H1 (cell line): ENCODE results near the gene SMYD3. TPM values are rescaled to one million over a fixed set of nuclear protein-coding genes. Genes with fewer than 3 reads are reported as not detected.

Source experiments
- CTCF ChIA-PET: fragments of 300-600 bp; sonication (Branson Sonifier 250); formaldehyde crosslinking; loops from one replicate; lab custom pipeline; 2021; ENCODE audit not compliant: partially characterized antibody; lab: Charles Lee
- POLR2A ChIA-PET: fragments of 300-600 bp; sonication (Branson Sonifier 250); formaldehyde crosslinking; loops from one replicate; lab custom pipeline; 2021; ENCODE audit warnings: inconsistent platforms; ENCODE audit not compliant: partially characterized antibody; lab: Charles Lee
- DNase-seq, 2 experiments: peaks; one replicate each; pipeline versions ENCODE4 v3.0.0 to v3.0.0-alpha.2; 2010 to 2022; ENCODE audit warnings: low spot score in 2 of 2, low read depth in 1 of 2, mixed read lengths in 1 of 2
- FAIRE-seq: peaks from 2 replicates; lab custom pipeline; 2011; peaks lifted over from hg19 to GRCh38; lab: Jason Lieb, UNC
- H2AFZ ChIP-seq: 2 replicates; pipeline ENCODE4 v1.8.1; 2012; ENCODE audit warnings: low read length, inconsistent platforms
- H2AK5ac ChIP-seq: 2 replicates; pipeline ENCODE4 v1.6.1; 2013; ENCODE audit warnings: low read depth, low read length
- H2BK120ac ChIP-seq: replicated peaks from 2 replicates; pipeline ENCODE3; 2013; ENCODE audit warnings: low read depth, low read length, inconsistent platforms
- H2BK12ac ChIP-seq: 2 replicates; pipeline ENCODE4 v1.6.1; 2013; ENCODE audit warnings: low read depth, low read length
- H2BK15ac ChIP-seq: 2 replicates; pipeline ENCODE4 v1.6.1; 2013; ENCODE audit warnings: low read length
- H2BK20ac ChIP-seq: 2 replicates; pipeline ENCODE4 v1.6.1; 2013; ENCODE audit warnings: low read length
- H2BK5ac ChIP-seq: 2 replicates; pipeline ENCODE4 v1.6.1; 2013; ENCODE audit warnings: low read depth, low read length
- H3K14ac ChIP-seq: 2 replicates; pipeline ENCODE4 v1.6.1; 2013; ENCODE audit warnings: inconsistent platforms; ENCODE audit not compliant: insufficient read length
- H3K18ac ChIP-seq: 2 replicates; pipeline ENCODE4 v1.6.1; 2013; ENCODE audit warnings: low read length; ENCODE audit errors: extremely low read depth
- H3K23ac ChIP-seq: 2 replicates; pipeline ENCODE4 v1.6.1; 2013; ENCODE audit warnings: inconsistent platforms; ENCODE audit not compliant: insufficient read length
- H3K23me2 ChIP-seq: 2 replicates; pipeline ENCODE4 v1.6.1; 2013; ENCODE audit warnings: low read depth, low read length
- H3K27ac ChIP-seq: 2 replicates; pipeline ENCODE4 v1.6.1; 2011; ENCODE audit warnings: low read depth, low read length, inconsistent platforms
- H3K27me3 ChIP-seq, 4 experiments: replicated peaks in 1 of 4; 1 replicate in 1 of 4; 2 replicates in 3 of 4; pipeline versions ENCODE4 v1.6.1 to v1.8.1; 2011 to 2013; ENCODE audit warnings: low read length in 3 of 4, mild to moderate bottlenecking in 3 of 4, inconsistent platforms in 2 of 4, mixed read lengths in 2 of 4, moderate library complexity in 1 of 4; ENCODE audit not compliant: control insufficient read depth in 3 of 4, insufficient read depth in 3 of 4; ENCODE audit errors: extremely low read depth in 1 of 4
- H3K36me3 ChIP-seq, 4 experiments: 2 replicates each; pipeline versions ENCODE4 v1.6.1 to v1.8.1; 2011 to 2013; ENCODE audit warnings: mild to moderate bottlenecking in 4 of 4, low read length in 3 of 4, moderate library complexity in 2 of 4, control low read depth in 1 of 4, inconsistent platforms in 1 of 4; ENCODE audit not compliant: insufficient read depth in 4 of 4, control insufficient read depth in 2 of 4
- H3K4ac ChIP-seq: replicated peaks from 2 replicates; pipeline ENCODE3; 2013; ENCODE audit warnings: low read length, low read depth, mixed read lengths, inconsistent platforms; ENCODE audit not compliant: insufficient read length
- H3K4me1 ChIP-seq, 4 experiments: replicated peaks in 1 of 4; 1 replicate in 1 of 4; 2 replicates in 3 of 4; pipeline versions ENCODE4 v1.6.1 to v1.8.1; 2011 to 2013; ENCODE audit warnings: low read length in 3 of 4, inconsistent platforms in 2 of 4, mixed read lengths in 1 of 4; ENCODE audit not compliant: insufficient read depth in 4 of 4, control insufficient read depth in 3 of 4
- H3K4me2 ChIP-seq, 2 experiments: 2 replicates each; pipeline versions ENCODE4 v1.6.1 to v1.8.1; 2011 to 2013; ENCODE audit warnings: low read depth in 2 of 2, low read length in 2 of 2, control low read depth in 1 of 2, inconsistent platforms in 1 of 2, mild to moderate bottlenecking in 1 of 2; ENCODE audit not compliant: insufficient read depth in 1 of 2
- H3K4me3 ChIP-seq, 4 experiments: fragments of 200-600, 300-600 bp in 1 of 4; sonication (generic), shearing (Covaris generic), sonication (Bioruptor Twin) in 1 of 4; 2 replicates each; pipeline versions ENCODE4 v1.5.1 to v1.8.1; 2011 to 2016; ENCODE audit warnings: low read length in 4 of 4, low read depth in 3 of 4, control low read depth in 2 of 4, inconsistent platforms in 2 of 4, mild to moderate bottlenecking in 2 of 4, mixed read lengths in 1 of 4, moderate library complexity in 1 of 4; ENCODE audit not compliant: insufficient read depth in 2 of 4; ENCODE audit errors: extremely low read depth in 1 of 4
- H3K56ac ChIP-seq: replicated peaks from 2 replicates; pipeline ENCODE3; 2013; ENCODE audit warnings: low read depth, mild to moderate bottlenecking, mixed read lengths, low read length, inconsistent platforms; ENCODE audit not compliant: insufficient read length
- H3K79me1 ChIP-seq: 2 replicates; pipeline ENCODE4 v1.6.1; 2013; ENCODE audit warnings: low read depth, low read length, control low read depth
- H3K79me2 ChIP-seq, 2 experiments: 2 replicates each; pipeline versions ENCODE4 v1.6.1 to v1.8.1; 2012 to 2013; ENCODE audit warnings: low read length in 2 of 2, mild to moderate bottlenecking in 2 of 2, inconsistent platforms in 1 of 2; ENCODE audit not compliant: insufficient read depth in 2 of 2, control insufficient read depth in 1 of 2
- H3K9ac ChIP-seq, 4 experiments: replicated peaks in 1 of 4; 1 replicate in 1 of 4; 2 replicates in 3 of 4; pipeline versions ENCODE4 v1.6.1 to v1.8.1; 2011 to 2013; ENCODE audit warnings: low read depth in 3 of 4, low read length in 3 of 4, control low read depth in 2 of 4, mild to moderate bottlenecking in 2 of 4, moderate library complexity in 2 of 4, inconsistent platforms in 1 of 4; ENCODE audit errors: extremely low read depth in 1 of 4
- H3K9me3 ChIP-seq, 2 experiments: 2 replicates each; pipeline versions ENCODE4 v1.6.1 to v1.8.1; 2012 to 2013; ENCODE audit warnings: mild to moderate bottlenecking in 2 of 2, moderate library complexity in 2 of 2, control low read depth in 1 of 2, inconsistent platforms in 1 of 2, low read depth in 1 of 2, low read length in 1 of 2, mixed read lengths in 1 of 2; ENCODE audit not compliant: insufficient read depth in 2 of 2
- H4K20me1 ChIP-seq, 2 experiments: replicated peaks in 1 of 2; 2 replicates each; pipeline versions ENCODE3 to v1.8.1; 2011 to 2013; ENCODE audit warnings: inconsistent platforms in 2 of 2, low read length in 2 of 2, mild to moderate bottlenecking in 1 of 2; ENCODE audit not compliant: insufficient read depth in 2 of 2, control insufficient read depth in 1 of 2
- H4K5ac ChIP-seq: 2 replicates; pipeline ENCODE4 v1.6.1; 2013; ENCODE audit warnings: low read length, low read depth, mixed read lengths, inconsistent platforms; ENCODE audit not compliant: insufficient read length
- H4K8ac ChIP-seq: 2 replicates; pipeline ENCODE4 v1.8.0; 2013; ENCODE audit warnings: mild to moderate bottlenecking, moderate library complexity, low read length, inconsistent platforms; ENCODE audit not compliant: insufficient read depth; ENCODE audit errors: extremely low read depth
- H4K91ac ChIP-seq: replicated peaks from 2 replicates; pipeline ENCODE3; 2013; ENCODE audit warnings: low read length, mixed read lengths, inconsistent platforms; ENCODE audit not compliant: insufficient read length
- EGR1 ChIP-seq: IDR thresholded peaks from 2 replicates; pipeline ENCODE4 v1.6.1; 2011; ENCODE audit warnings: low read depth, low read length, borderline replicate concordance
- FOSL1 ChIP-seq: IDR thresholded peaks from 2 replicates; pipeline ENCODE4 v1.6.1; 2011; ENCODE audit warnings: mild to moderate bottlenecking, low read depth, low read length, moderate library complexity; ENCODE audit not compliant: insufficient read depth
- HDAC2 ChIP-seq, 2 experiments: fragments of 300-600 bp in 1 of 2; sonication (generic) in 1 of 2; IDR thresholded peaks; 2 replicates each; pipeline ENCODE4 v1.6.1; 2011 to 2012; ENCODE audit warnings: low read depth in 2 of 2, low read length in 2 of 2, mild to moderate bottlenecking in 2 of 2, moderate library complexity in 2 of 2, borderline replicate concordance in 1 of 2, inconsistent platforms in 1 of 2
- NRF1 ChIP-seq: IDR thresholded peaks from 2 replicates; pipeline ENCODE4 v1.6.1; 2011; ENCODE audit warnings: mild to moderate bottlenecking, low read depth, low read length, improper control_type of control experiment
- RNF2 ChIP-seq: fragments of 200-900, 300-1000 bp; sonication (generic); IDR thresholded peaks from 2 replicates; pipeline ENCODE4 v1.7.1; 2016; ENCODE audit warnings: borderline replicate concordance, low read depth, mild to moderate bottlenecking, antibody characterized with exemption, low read length; ENCODE audit not compliant: poor library complexity, severe bottlenecking; ENCODE audit errors: missing control alignments
- SAP30 ChIP-seq: fragments of 300-600 bp; sonication (generic); IDR thresholded peaks from 2 replicates; pipeline ENCODE4 v1.7.1; 2012; ENCODE audit warnings: low read length, moderate library complexity, mild to moderate bottlenecking, inconsistent platforms; ENCODE audit not compliant: insufficient read depth, insufficient replicate concordance
- TEAD4 ChIP-seq: IDR thresholded peaks from 2 replicates; pipeline ENCODE4 v1.6.1; 2012; ENCODE audit warnings: low read depth, low read length, inconsistent platforms, mixed read lengths
- WGBS, 2 experiments: shearing (Covaris generic) in 1 of 2; methylation state at CpG; one replicate each; pipeline versions ENCODE4 v1.1.6 to v1.1.7; 2013 to 2015; ENCODE audit warnings: low lambda C conversion rate in 2 of 2, mixed read lengths in 2 of 2, inconsistent platforms in 1 of 2, low coverage in 1 of 2, missing lambda C conversion rate in 1 of 2; ENCODE audit not compliant: insufficient replicate concordance in 2 of 2, insufficient coverage in 1 of 2, insufficient read length in 1 of 2; ENCODE audit errors: extremely low coverage in 1 of 2, missing lambda C conversion rate in 1 of 2; 5-methylcytosine and 5-hydroxymethylcytosine counted together
- polyA plus RNA-seq, 7 experiments: library from polyadenylated mRNA; depleted of rRNA in 3 of 7; stranded (reverse) in 5 of 7; unstranded in 2 of 7; fragments of >200 nt in 5 of 7; fragments of 200-250 nt in 2 of 7; gene quantifications; 1 replicate in 5 of 7; 2 replicates in 1 of 7; 4 replicates in 1 of 7; pipeline versions ENCODE4 v1.2.1 to v1.2.3, GENCODE V29; 2011 to 2013; ENCODE audit warnings: missing spikeins in 2 of 7, mixed read lengths in 2 of 7
- total RNA-seq: library from RNA; stranded (reverse); fragmentation: NEBNext Ultra II Directional; extraction: Animal tissue kit (Norgen Biotek cat#: 25700); gene quantifications from 2 replicates; pipeline ENCODE4 v1.2.1, GENCODE V29; 2021
- TF ChIP-seq, protein P1 (sequence below), 3 experiments: IDR thresholded peaks; 1 replicate in 2 of 3; 2 replicates in 1 of 3; pipeline versions ENCODE4 v1.5.1 to v1.6.1; 2011; ENCODE audit warnings: low read length in 3 of 3, mild to moderate bottlenecking in 3 of 3, inconsistent platforms in 2 of 3, low read depth in 1 of 3, moderate library complexity in 1 of 3; ENCODE audit not compliant: insufficient read depth in 1 of 3; ENCODE audit errors: control extremely low read depth in 1 of 3

Gene SMYD3
- total and polyA plus RNA-seq, 2 of the 8 experiments (the other 6 are each of a cell fraction or from before 2014, with no cell fraction given) = 17.3 to 25.4 TPM

DNA sequence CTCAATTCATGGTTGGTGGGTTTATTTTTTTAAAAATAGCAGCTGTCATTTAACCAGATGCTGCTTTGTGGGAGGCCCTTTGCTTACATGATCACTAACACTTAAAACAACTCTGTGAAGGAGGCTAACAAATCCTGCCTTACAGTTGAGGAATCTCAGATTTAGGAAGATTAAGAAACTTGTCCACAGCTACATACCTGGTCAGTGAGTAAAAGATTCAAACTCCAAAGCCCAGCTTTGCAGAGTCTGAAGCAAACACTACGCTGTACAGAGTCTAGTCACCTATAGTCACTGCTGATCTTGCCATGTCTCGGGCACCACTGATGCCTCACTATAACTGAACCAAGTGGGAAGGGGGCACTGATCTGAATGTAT lies 535.4 kb downstream of the SMYD3 start:
- TF ChIP-seq NRF1 = no peak
- TF ChIP-seq RNF2 = no peak
- TF ChIP-seq TEAD4 = no peak
- no peak for TF ChIP-seq SAP30
- TF ChIP-seq HDAC2 (IDR thresholded peaks at IDR 0.05; ENCODE audit: borderline replicate concordance in 1 of 2, low read depth in 2 of 2, low read length in 2 of 2) = no peak
- no peak for TF ChIP-seq FOSL1
- no peak for TF ChIP-seq EGR1
- TF ChIP-seq, protein P1, sequence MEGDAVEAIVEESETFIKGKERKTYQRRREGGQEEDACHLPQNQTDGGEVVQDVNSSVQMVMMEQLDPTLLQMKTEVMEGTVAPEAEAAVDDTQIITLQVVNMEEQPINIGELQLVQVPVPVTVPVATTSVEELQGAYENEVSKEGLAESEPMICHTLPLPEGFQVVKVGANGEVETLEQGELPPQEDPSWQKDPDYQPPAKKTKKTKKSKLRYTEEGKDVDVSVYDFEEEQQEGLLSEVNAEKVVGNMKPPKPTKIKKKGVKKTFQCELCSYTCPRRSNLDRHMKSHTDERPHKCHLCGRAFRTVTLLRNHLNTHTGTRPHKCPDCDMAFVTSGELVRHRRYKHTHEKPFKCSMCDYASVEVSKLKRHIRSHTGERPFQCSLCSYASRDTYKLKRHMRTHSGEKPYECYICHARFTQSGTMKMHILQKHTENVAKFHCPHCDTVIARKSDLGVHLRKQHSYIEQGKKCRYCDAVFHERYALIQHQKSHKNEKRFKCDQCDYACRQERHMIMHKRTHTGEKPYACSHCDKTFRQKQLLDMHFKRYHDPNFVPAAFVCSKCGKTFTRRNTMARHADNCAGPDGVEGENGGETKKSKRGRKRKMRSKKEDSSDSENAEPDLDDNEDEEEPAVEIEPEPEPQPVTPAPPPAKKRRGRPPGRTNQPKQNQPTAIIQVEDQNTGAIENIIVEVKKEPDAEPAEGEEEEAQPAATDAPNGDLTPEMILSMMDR (IDR thresholded peaks at IDR 0.05; ENCODE audit: control extremely low read depth in 1 of 3, insufficient read depth in 1 of 3, low read depth in 1 of 3, low read length in 3 of 3) = no peak
- no peak overlapping the region for H2AK5ac ChIP-seq
- H3K27me3 ChIP-seq = no peaks in the 10 kb centered on the region
- no peak overlapping the region for H3K14ac ChIP-seq
- no peak overlapping the region for H3K56ac ChIP-seq
- H2BK5ac ChIP-seq = no peak overlapping the region
- H3K79me2 ChIP-seq = no peaks in the 10 kb centered on the region
- H3K4ac ChIP-seq = no peak overlapping the region
- H3K9me3 ChIP-seq = no peaks in the 10 kb centered on the region
- H3K79me1 ChIP-seq = no peaks in the 10 kb centered on the region
- no peak overlapping the region for H2AFZ ChIP-seq
- POLR2A ChIA-PET = interaction anchor here (0.7 kb wide), 1 partner anchor 34 kb away, joined by 4 read pairs; no protein-coding TSS in a partner anchor
- H2BK20ac ChIP-seq = no peak overlapping the region
- H2BK120ac ChIP-seq = no peak overlapping the region
- H3K4me2 ChIP-seq = no peak overlapping the region
- no peaks in the 10 kb centered on the region for H4K20me1 ChIP-seq
- H3K27ac ChIP-seq = no peak overlapping the region
- no peak overlapping the region for H3K23ac ChIP-seq
- H3K23me2 ChIP-seq = no peaks in the 10 kb centered on the region
- H3K36me3 ChIP-seq = no peaks in the 10 kb centered on the region
- H3K4me1 ChIP-seq = peaks cover 2 to 12% (median 6%) of the 10 kb centered on the region in 4 experiments; a peak in 5 of 7 replicates
- no peak overlapping the region for H4K91ac ChIP-seq
- no peak overlapping the region for H2BK12ac ChIP-seq
- WGBS, 2 experiments = 100% methylated on average over 2 of the region's 2 CpGs; no CpG with 5 or more reads in 1 of the 2 experiments
- no peak overlapping the region for H2BK15ac ChIP-seq
- FAIRE-seq (no peak), DNase-seq (no peak)
- CTCF ChIA-PET = interaction anchor here (0.8 to 1.5 kb wide), 4 partner anchors 9 to 83 kb away, joined by 3 to 4 read pairs (median 4); no protein-coding TSS in a partner anchor
- no peak overlapping the region for H3K18ac ChIP-seq
- no peak overlapping the region for H4K5ac ChIP-seq
- no peak overlapping the region for H3K9ac ChIP-seq
- no peak overlapping the region for H3K4me3 ChIP-seq
- no peak overlapping the region for H4K8ac ChIP-seq
